22Rv1 (cell line): ENCODE results near the gene PINK1.

ENCODE experiments used
- ZFX ChIP-seq: fragments of 450-650 bp; IDR thresholded peaks from 2 replicates; pipeline ENCODE4 v1.6.1; 2017; ENCODE audit warnings: antibody characterized with exemption, borderline replicate concordance
- TF ChIP-seq, protein P1 (sequence below): fragments of 450-650 bp; IDR thresholded peaks from 2 replicates; pipeline ENCODE4 v1.5.1; 2017; ENCODE audit warnings: mild to moderate bottlenecking

GRCh38 chr1:20643080-20643479 lies 9.8 kb downstream of the PINK1 start:
- TF ChIP-seq, protein P1, sequence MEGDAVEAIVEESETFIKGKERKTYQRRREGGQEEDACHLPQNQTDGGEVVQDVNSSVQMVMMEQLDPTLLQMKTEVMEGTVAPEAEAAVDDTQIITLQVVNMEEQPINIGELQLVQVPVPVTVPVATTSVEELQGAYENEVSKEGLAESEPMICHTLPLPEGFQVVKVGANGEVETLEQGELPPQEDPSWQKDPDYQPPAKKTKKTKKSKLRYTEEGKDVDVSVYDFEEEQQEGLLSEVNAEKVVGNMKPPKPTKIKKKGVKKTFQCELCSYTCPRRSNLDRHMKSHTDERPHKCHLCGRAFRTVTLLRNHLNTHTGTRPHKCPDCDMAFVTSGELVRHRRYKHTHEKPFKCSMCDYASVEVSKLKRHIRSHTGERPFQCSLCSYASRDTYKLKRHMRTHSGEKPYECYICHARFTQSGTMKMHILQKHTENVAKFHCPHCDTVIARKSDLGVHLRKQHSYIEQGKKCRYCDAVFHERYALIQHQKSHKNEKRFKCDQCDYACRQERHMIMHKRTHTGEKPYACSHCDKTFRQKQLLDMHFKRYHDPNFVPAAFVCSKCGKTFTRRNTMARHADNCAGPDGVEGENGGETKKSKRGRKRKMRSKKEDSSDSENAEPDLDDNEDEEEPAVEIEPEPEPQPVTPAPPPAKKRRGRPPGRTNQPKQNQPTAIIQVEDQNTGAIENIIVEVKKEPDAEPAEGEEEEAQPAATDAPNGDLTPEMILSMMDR = no peak
- no peak for TF ChIP-seq ZFX
